Lower leg skin (tissue), 4 donors: ENCODE measurements around the gene GLYATL2. TPM values are rescaled to one million over a fixed set of nuclear protein-coding genes. Genes with fewer than 3 reads are reported as not detected.

Experiments
- DNase-seq, 2 donors: peaks; one replicate each; pipeline ENCODE4 v3.0.0-alpha.2; 2019; ENCODE audit warnings: low spot score in 2 of 2
- H3K4me3 ChIP-seq: fragments of 200-600 bp; sonication (generic); 2 replicates; pipeline ENCODE4 v1.5.1; 2017; ENCODE audit warnings: mild to moderate bottlenecking, low read depth; ENCODE audit not compliant: poor library complexity, severe bottlenecking
- POLR2A ChIP-seq, 2 donors: fragments of 450-650 bp; IDR thresholded peaks; one replicate each; pipeline ENCODE4 v1.6.1; 2016 to 2017; ENCODE audit warnings: antibody characterized with exemption in 2 of 2, mild to moderate bottlenecking in 1 of 2, moderate library complexity in 1 of 2
- WGBS, 2 donors: methylation state at CpG; one replicate each; pipeline ENCODE4 v1.1.5; 2018; 5-methylcytosine and 5-hydroxymethylcytosine counted together
- intact Hi-C: fragments of 100-400 bp; cut with DNase I; formaldehyde crosslinking; loops from one replicate; pipeline ENCODE4 v1.15.0; 2023; ENCODE audit warnings: low total_unique reads
- total RNA-seq, 4 donors: library from RNA; depleted of rRNA; stranded (reverse); fragments of >200 nt; gene quantifications; one replicate each; pipeline ENCODE4 v1.1.0, GENCODE V29; 2016
- TF ChIP-seq, protein P1 (sequence below), 3 donors: fragments of 450-650 bp; IDR thresholded peaks; one replicate each; pipeline ENCODE4 v1.5.1; 2016; ENCODE audit warnings: antibody characterized with exemption in 3 of 3, mild to moderate bottlenecking in 3 of 3, moderate library complexity in 2 of 3

Gene GLYATL2
- total RNA-seq, 4 donors from 2014 or later, result 0.61 to 2.3 (median 1.9) TPM; not detected in 1

DNA sequence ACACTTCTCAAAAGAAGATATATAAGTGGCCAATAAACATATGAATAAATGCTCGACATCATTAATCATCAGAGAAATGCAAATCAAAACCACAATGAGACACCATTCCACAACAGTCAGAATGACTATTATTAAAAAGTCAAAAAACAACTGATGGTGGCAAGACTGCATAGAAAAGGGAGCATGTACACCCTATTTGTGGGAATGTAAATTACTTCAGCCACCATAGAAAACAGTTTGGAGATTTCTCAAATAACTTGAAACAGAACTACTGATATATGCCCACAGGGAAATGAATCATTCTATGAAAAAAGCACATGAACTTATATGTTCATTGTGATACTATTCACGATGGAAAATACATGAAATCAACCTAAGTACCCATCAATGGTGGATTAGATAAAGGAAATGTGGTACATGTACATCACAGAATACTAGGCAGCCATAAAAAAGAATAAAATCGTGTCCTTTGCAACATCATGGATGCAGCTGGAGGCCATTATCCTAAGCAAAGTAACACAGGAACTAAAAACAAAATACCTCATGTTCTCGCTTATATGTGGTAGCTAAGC lies 42.4 kb downstream of the GLYATL2 start:
- no peak for DNase-seq
- 64 to 72% methylated on average over 4 of the region's 4 CpGs for WGBS, 2 donors
- no peak overlapping the region for H3K4me3 ChIP-seq
- no peak for TF ChIP-seq POLR2A (IDR thresholded peaks at IDR 0.05)
- intact Hi-C loops, result no loop called here

DNA sequence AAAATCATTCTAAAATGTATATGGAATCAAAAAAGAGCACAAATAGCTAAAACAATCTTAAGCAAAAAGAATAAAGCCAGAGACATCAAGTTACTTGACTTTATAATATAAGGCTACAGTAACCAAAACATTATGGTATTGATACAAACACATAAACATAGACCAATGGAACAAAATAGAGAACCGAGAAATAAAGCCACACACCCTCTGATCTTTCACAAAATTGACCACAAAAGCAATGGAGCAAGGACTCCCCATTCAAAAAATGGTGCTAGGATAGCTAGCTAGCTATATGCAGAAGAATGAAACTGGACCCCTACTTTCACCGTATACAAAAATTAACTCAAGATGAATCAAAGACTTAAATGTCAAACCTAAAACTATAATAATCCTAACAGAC lies 43.2 kb downstream of the GLYATL2 start:
- TF ChIP-seq, protein P1, sequence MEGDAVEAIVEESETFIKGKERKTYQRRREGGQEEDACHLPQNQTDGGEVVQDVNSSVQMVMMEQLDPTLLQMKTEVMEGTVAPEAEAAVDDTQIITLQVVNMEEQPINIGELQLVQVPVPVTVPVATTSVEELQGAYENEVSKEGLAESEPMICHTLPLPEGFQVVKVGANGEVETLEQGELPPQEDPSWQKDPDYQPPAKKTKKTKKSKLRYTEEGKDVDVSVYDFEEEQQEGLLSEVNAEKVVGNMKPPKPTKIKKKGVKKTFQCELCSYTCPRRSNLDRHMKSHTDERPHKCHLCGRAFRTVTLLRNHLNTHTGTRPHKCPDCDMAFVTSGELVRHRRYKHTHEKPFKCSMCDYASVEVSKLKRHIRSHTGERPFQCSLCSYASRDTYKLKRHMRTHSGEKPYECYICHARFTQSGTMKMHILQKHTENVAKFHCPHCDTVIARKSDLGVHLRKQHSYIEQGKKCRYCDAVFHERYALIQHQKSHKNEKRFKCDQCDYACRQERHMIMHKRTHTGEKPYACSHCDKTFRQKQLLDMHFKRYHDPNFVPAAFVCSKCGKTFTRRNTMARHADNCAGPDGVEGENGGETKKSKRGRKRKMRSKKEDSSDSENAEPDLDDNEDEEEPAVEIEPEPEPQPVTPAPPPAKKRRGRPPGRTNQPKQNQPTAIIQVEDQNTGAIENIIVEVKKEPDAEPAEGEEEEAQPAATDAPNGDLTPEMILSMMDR (IDR thresholded peaks at IDR 0.05), result no peak
- TF ChIP-seq POLR2A (IDR thresholded peaks at IDR 0.05), result no peak
- H3K4me3 ChIP-seq, result no peak overlapping the region
- WGBS, 2 donors, result 84 to 88% methylated on average over 2 of the region's 2 CpGs
- intact Hi-C loops, result no loop called here
- no peak for DNase-seq

GRCh38 chr11:58796333-58796732 lies 48.2 kb downstream of the GLYATL2 start:
- DNase-seq, result no peak
- no peak overlapping the region for H3K4me3 ChIP-seq
- intact Hi-C loops, result no loop called here
- TF ChIP-seq, protein P1 (IDR thresholded peaks at IDR 0.05), result no peak
- TF ChIP-seq POLR2A (IDR thresholded peaks at IDR 0.05), result no peak
- 19% methylated on average over 6 of the region's 6 CpGs for WGBS, 2 donors

DNA sequence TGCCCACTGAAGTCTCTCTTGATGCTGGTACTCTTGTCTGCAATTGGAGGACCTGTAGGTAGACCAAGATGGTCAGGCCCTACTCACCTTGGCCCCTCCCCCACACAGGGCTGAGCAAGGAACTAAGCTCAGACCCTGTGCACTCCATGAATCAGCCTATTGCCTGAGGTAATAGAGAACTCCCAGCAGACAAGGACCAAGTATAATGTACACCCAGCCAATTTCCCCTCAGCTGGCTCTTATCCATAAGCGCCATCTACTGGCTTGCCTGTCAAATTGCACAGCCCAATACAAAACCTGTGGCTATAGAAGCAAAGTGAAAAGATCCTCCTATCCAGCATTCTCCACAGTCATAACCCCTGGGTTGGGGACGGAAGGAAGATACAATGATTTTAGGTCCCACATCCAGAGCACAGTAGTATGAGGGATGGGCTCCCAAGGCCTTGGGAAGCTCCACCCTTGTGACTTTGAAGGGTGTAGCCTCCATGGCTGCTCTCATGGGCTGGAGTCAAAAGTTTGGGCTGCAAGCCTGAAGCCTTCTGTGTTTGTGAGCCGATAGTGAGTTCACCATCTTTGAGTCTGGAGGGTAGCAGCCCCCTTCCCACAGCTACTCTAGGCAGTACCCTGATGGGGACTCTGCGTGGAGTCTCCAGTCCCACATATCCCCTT lies 56.0 kb downstream of the GLYATL2 start:
- 52 to 54% methylated on average over 4 of the region's 4 CpGs for WGBS, 2 donors
- intact Hi-C loops, result no loop called here
- H3K4me3 ChIP-seq, result no peak overlapping the region
- no peak for TF ChIP-seq POLR2A (IDR thresholded peaks at IDR 0.05)
- TF ChIP-seq, protein P1 (IDR thresholded peaks at IDR 0.05), result no peak
- no peak for DNase-seq

GRCh38 chr11:58787903-58788302 lies 56.6 kb downstream of the GLYATL2 start:
- no peak overlapping the region for H3K4me3 ChIP-seq
- TF ChIP-seq, protein P1 (IDR thresholded peaks at IDR 0.05), result no peak
- TF ChIP-seq POLR2A (IDR thresholded peaks at IDR 0.05), result no peak
- no peak for DNase-seq
- intact Hi-C loops, result no loop called here

- DNase-seq, result no peak
- no peak overlapping the region for H3K4me3 ChIP-seq
- TF ChIP-seq, protein P1 (IDR thresholded peaks at IDR 0.05), result no peak
- TF ChIP-seq POLR2A (IDR thresholded peaks at IDR 0.05), result no peak
- 89 to 93% methylated on average over 3 of the region's 3 CpGs for WGBS, 2 donors
- intact Hi-C loops, result no loop called here
Measured at GRCh38 chr11:58786693-58787092, 57.8 kb downstream of the GLYATL2 start.
